ENCODE results near the gene ADA.

ADA gene

GRCh38 chr20:44643596-44644229 lies 7.8 kb downstream of the ADA start:
- peak; percentile 22 to 50 (median 32) for DNase-seq

- no peak for DNase-seq
These were observed 8.4 kb downstream of the ADA start for GRCh38 chr20:44643154-44643519.

GRCh38 chr20:44642203-44643153 lies 9.0 kb downstream of the ADA start:
- peak in 4 of 6 experiments; percentile 7 to 47 (median 26) for DNase-seq

GRCh38 chr20:44641325-44641724 lies 10.2 kb downstream of the ADA start:
- DNase-seq = no peak

- DNase-seq = no peak
These were observed 11.0 kb downstream of the ADA start for GRCh38 chr20:44640522-44640921.

GRCh38 chr20:44637522-44638372 lies 13.8 kb downstream of the ADA start:
- DNase-seq = no peak

GRCh38 chr20:44637042-44637441 lies 14.5 kb downstream of the ADA start:
- DNase-seq = no peak

- DNase-seq = no peak
These were observed 15.6 kb downstream of the ADA start for GRCh38 chr20:44635877-44636276.

GRCh38 chr20:44633872-44634600 lies 17.5 kb downstream of the ADA start:
- DNase-seq = no peak

- DNase-seq = no peak
These were observed 18.2 kb downstream of the ADA start for GRCh38 chr20:44633187-44633810.

GRCh38 chr20:44632103-44632752 lies 19.3 kb downstream of the ADA start:
- DNase-seq = no peak

- DNase-seq = no peak
These were observed 21.2 kb downstream of the ADA start for GRCh38 chr20:44630297-44630696.

GRCh38 chr20:44629542-44629941 lies 22.0 kb downstream of the ADA start:
- DNase-seq = no peak

GRCh38 chr20:44629017-44629385 lies 22.5 kb downstream of the ADA start:
- no peak for DNase-seq

GRCh38 chr20:44627364-44628010 lies 24.0 kb downstream of the ADA start:
- no peak for DNase-seq

- DNase-seq = no peak
These were observed 25.2 kb downstream of the ADA start for GRCh38 chr20:44626278-44626677.

GRCh38 chr20:44625361-44625760 lies 26.1 kb downstream of the ADA start:
- DNase-seq = no peak

- no peak for DNase-seq
These were observed 26.7 kb downstream of the ADA start for GRCh38 chr20:44624743-44625271.

- DNase-seq = no peak
These were observed 27.3 kb downstream of the ADA start for GRCh38 chr20:44624152-44624551.

GRCh38 chr20:44622501-44623270 lies 28.8 kb downstream of the ADA start:
- DNase-seq = no peak

All from stimulated activated naive CD4-positive, alpha-beta T cell (primary cell).